Ovary (tissue), 9 donors: ENCODE data around the gene CDC25B. TPM values are rescaled to one million over a fixed set of nuclear protein-coding genes. Genes with fewer than 3 reads are reported as not detected.

ENCODE experiments used
- DNase-seq, 5 donors: peaks; one replicate each; pipeline ENCODE4 v3.0.0-alpha.2; 2019 to 2020
- H3K27ac ChIP-seq, 2 donors: fragments of 200-600 bp; one replicate each; pipeline versions ENCODE4 v1.5.1 to v1.8.0; 2019 to 2022
- H3K27me3 ChIP-seq: fragments of 200-600 bp; one replicate; pipeline ENCODE4 v1.8.0; 2022
- H3K36me3 ChIP-seq: fragments of 200-600 bp; sonication (generic); one replicate; pipeline ENCODE4 v1.5.1; 2019
- H3K4me1 ChIP-seq: one replicate; pipeline ENCODE4 v1.8.1; 2013; ENCODE audit warnings: mild to moderate bottlenecking, moderate library complexity; ENCODE audit not compliant: insufficient read depth
- H3K4me3 ChIP-seq: fragments of 200-600 bp; sonication (generic); one replicate; pipeline ENCODE4 v1.5.1; 2017
- H3K9me3 ChIP-seq, 2 donors: fragments of 200-600 bp in 1 of 2; sonication (generic) in 1 of 2; one replicate each; pipeline versions ENCODE4 v1.5.1 to v1.8.1; 2013 to 2019; ENCODE audit warnings: mild to moderate bottlenecking in 1 of 2, moderate library complexity in 1 of 2
- CTCF ChIP-seq, 3 donors: fragments of 450-650 bp in 2 of 3; fragments of 200-600 bp in 1 of 3; IDR thresholded peaks; one replicate each; pipeline versions ENCODE4 v1.5.1 to v1.8.0; 2016 to 2022; ENCODE audit warnings: antibody characterized with exemption in 3 of 3, mild to moderate bottlenecking in 1 of 3
- EP300 ChIP-seq: sonication (generic); formaldehyde crosslinking; IDR thresholded peaks from one replicate; pipeline ENCODE4 v1.6.1; 2017; ENCODE audit warnings: antibody characterized with exemption
- POLR2A ChIP-seq: fragments of 450-650 bp; IDR thresholded peaks from one replicate; pipeline ENCODE4 v1.6.1; 2017; ENCODE audit warnings: antibody characterized with exemption, mild to moderate bottlenecking, moderate library complexity
- WGBS, 3 donors: extraction: QIAGEN DNeasy Blood & Tissue Kit in 1 of 3; methylation state at CpG; one replicate each; pipeline versions ENCODE4 v1.1.5 to v1.1.7; 2013 to 2017; 5-methylcytosine and 5-hydroxymethylcytosine counted together
- intact Hi-C, 4 donors: fragments of 100-400 bp; cut with DNase I; formaldehyde crosslinking; loops; one replicate each; pipeline versions ENCODE4 v1.11.0 to v1.15.1; 2022 to 2023
- polyA plus RNA-seq, 2 donors: library from polyadenylated mRNA; stranded (reverse); fragments of 200-250 nt in 1 of 2; fragments of 350-450 nt in 1 of 2; fragmentation: Illumina TruSeq in 1 of 2; extraction: RNeasy Lipid Tissue Mini Kit (QIAGEN cat#74804) in 1 of 2; gene quantifications; one replicate each; pipeline ENCODE4 v1.2.3, GENCODE V29; 2013 to 2014
- total RNA-seq, 7 donors: library from RNA; depleted of rRNA in 2 of 7; stranded (reverse); fragments of >200 nt in 2 of 7; fragmentation: NEBNext Ultra II Directional in 3 of 7; extraction: Animal tissue kit (Norgen Biotek cat#: 25700) in 3 of 7; gene quantifications; one replicate each; pipeline versions ENCODE4 v1.1.0 to v1.2.4, GENCODE V29; 2016 to 2023
- donor health status: DM: no; HTN: no; CAD: no; lungs with moderate emphysema.
- donor health status: DM: no; HTN: no; CAD: no.
- donor health status: Bipolar disorder and iron deficiency.
- donor health status: DM: yes; HTN: yes; CAD: no.
- donor health status: DM: no; HTN: no; CAD: no.
- donor health status: DM: yes; HTN: yes; CAD: no.

CDC25B gene
- total and polyA plus RNA-seq, 9 donors = 17.9 to 47.8 (median 33.0) TPM

- peaks cover 2% of the 10 kb centered on the region for H3K4me1 ChIP-seq
- no peaks in the 10 kb centered on the region for H3K36me3 ChIP-seq
- WGBS, 3 donors = 78 to 83% (median 79%) methylated on average over 5 of the region's 5 CpGs
- H3K27me3 ChIP-seq = no peaks in the 10 kb centered on the region
- intact Hi-C loops = no loop called here
- DNase-seq = peak in 1 of 5 donors; percentile 43
- no peak overlapping the region for H3K4me3 ChIP-seq
- H3K9me3 ChIP-seq = no peaks in the 10 kb centered on the region
- no peak overlapping the region for H3K27ac ChIP-seq
- TF ChIP-seq CTCF (IDR thresholded peaks at IDR 0.05) (no peak), POLR2A (no peak), EP300 (no peak)
Measured at GRCh38 chr20:3798373-3798768, 2.3 kb downstream of the CDC25B start.

GRCh38 chr20:3798908-3799248 lies 2.8 kb downstream of the CDC25B start:
- Histone ChIP-seq H3K27ac (no peak overlapping the region), H3K9me3 (no peaks in the 10 kb centered on the region), H3K4me1 (peaks cover 2% of the 10 kb centered on the region), H3K36me3 (no peaks in the 10 kb centered on the region), H3K27me3 (no peaks in the 10 kb centered on the region), H3K4me3 (no peak overlapping the region)
- intact Hi-C loops = no loop called here
- DNase-seq = no peak
- TF ChIP-seq CTCF (IDR thresholded peaks at IDR 0.05) (no peak), POLR2A (no peak), EP300 (no peak)
- 91 to 95% (median 94%) methylated on average over 3 of the region's 3 CpGs for WGBS, 3 donors

GRCh38 chr20:3800256-3800877 lies 4.3 kb downstream of the CDC25B start:
- no peak for DNase-seq
- H3K4me3 ChIP-seq = no peak overlapping the region
- H3K9me3 ChIP-seq = no peaks in the 10 kb centered on the region
- H3K27ac ChIP-seq = no peak overlapping the region
- H3K4me1 ChIP-seq = peaks cover 2% of the 10 kb centered on the region
- TF ChIP-seq EP300 (no peak), CTCF (IDR thresholded peaks at IDR 0.05) (no peak), POLR2A (no peak)
- intact Hi-C loops = no loop called here
- 88 to 91% (median 91%) methylated on average over 18 of the region's 18 CpGs for WGBS, 3 donors
- no peaks in the 10 kb centered on the region for H3K36me3 ChIP-seq
- H3K27me3 ChIP-seq = no peaks in the 10 kb centered on the region

- 88 to 90% (median 89%) methylated on average over 8 of the region's 8 CpGs for WGBS, 3 donors
- no peak for DNase-seq
- H3K9me3 ChIP-seq = no peaks in the 10 kb centered on the region
- H3K27me3 ChIP-seq = no peaks in the 10 kb centered on the region
- H3K36me3 ChIP-seq = no peaks in the 10 kb centered on the region
- H3K27ac ChIP-seq = peak overlapping the region in 1 of 2 donors; percentile 20
- intact Hi-C loops = no loop called here
- no peak overlapping the region for H3K4me3 ChIP-seq
- TF ChIP-seq POLR2A (no peak), EP300 (no peak), CTCF (IDR thresholded peaks at IDR 0.05) (no peak)
- H3K4me1 ChIP-seq = peaks cover 4% of the 10 kb centered on the region
Measured at GRCh38 chr20:3800878-3801260, 4.8 kb downstream of the CDC25B start.
